SIG-M5 (cell line): ENCODE results near the gene KRTAP12-3.
"Not testable (repeated sequence)": the region's sequence is repeated elsewhere in the genome, so short reads cannot be mapped to it uniquely, and the experiment has no call there.

Experiments
- DNase-seq: peaks from one replicate; lab custom pipeline; 2025; lab: John Stamatoyannopoulos, UW

Gene KRTAP12-3

DNA sequence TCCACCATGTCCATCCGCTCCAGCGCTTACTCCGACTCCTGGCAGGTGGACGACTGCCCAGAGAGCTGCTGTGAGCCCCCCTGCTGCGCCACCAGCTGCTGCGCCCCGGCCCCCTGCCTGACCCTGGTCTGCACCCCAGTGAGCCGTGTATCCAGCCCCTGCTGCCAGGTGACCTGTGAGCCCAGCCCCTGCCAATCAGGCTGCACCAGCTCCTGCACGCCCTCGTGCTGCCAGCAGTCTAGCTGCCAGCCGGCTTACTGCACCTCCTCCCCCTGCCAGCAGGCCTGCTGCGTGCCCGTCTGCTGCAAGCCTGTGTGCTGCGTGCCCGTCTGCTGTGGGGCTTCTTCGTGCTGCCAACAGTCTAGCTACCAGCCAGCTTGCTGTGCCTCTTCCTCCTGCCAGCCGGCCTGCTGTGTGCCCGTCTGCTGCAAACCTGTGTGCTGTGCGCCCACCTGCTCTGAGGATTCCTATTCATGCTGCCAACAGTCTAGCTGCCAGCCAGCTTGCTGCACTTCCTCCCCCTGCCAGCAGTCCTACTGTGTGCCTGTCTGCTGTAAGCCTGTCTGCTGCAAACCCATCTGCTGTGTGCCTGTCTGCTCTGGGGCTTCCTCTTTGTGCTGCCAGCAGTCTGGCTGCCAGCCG lies 30.4 kb upstream of the KRTAP12-3 start:
- not testable (repeated sequence) for DNase-seq

- not testable (repeated sequence) for DNase-seq
These were observed 29.9 kb upstream of the KRTAP12-3 start for GRCh38 chr21:44627831-44628233.

GRCh38 chr21:44628707-44629391 lies 28.9 kb upstream of the KRTAP12-3 start:
- DNase-seq = no peak

DNA sequence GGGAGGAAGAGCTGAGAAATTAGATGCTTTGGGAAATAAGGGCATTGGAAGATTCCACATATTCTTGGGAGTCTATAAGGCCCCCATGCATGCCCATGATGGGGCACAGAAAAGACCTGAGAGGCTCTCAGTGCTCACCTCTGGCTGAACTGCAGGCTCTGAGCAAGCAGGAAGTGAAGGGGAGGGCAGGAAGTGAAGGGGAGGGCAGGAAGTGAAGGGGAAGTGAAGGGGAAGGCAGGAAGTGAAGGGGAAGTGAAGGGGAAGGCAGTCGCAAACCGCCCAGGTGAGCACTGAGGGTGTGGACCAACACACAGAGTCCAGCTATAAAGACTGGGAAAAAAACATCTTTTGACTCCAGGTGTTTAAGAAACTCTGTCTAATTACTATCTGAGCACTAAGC lies 27.3 kb upstream of the KRTAP12-3 start:
- no peak for DNase-seq

- no peak for DNase-seq
These were observed 25.7 kb upstream of the KRTAP12-3 start for GRCh38 chr21:44632067-44632466.

DNA sequence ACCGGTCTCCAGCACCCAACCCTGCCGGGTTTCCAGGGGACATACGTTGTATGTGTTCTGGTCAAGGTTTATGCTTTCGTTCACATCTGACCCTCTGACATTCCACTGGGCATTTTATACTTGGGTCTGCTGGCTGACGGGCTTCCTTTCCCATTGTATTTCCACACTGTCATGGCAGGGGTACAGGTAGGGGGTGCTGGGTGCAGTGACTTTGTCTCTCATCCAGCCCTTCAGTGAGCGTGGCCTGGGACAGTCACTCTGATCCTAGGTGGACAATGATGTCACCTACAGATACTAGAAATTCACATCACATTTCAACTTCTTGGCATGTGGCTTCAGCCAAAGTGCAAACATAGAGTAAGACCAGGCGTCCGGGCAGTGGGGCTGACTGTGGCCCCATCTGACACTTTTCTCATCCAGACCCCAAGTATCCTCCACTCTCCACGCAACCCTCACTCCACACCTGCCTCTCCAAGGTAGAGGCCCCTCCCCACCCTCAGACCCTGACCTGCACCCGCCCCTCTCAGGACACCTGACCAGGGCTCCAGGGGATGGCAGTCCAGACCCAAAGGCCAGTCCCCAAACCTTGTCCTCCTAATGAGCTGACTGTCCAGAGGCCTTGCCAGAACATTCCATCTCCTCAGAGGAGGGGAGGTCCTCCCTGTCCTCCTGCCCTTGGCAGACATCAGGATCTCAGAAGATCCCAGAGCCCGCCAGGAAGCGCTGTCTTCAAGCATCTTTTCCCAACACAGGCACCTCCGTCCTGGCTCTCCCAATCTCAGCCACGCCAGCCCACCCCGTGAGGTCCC lies 21.3 kb upstream of the KRTAP12-3 start:
- DNase-seq = no peak

DNA sequence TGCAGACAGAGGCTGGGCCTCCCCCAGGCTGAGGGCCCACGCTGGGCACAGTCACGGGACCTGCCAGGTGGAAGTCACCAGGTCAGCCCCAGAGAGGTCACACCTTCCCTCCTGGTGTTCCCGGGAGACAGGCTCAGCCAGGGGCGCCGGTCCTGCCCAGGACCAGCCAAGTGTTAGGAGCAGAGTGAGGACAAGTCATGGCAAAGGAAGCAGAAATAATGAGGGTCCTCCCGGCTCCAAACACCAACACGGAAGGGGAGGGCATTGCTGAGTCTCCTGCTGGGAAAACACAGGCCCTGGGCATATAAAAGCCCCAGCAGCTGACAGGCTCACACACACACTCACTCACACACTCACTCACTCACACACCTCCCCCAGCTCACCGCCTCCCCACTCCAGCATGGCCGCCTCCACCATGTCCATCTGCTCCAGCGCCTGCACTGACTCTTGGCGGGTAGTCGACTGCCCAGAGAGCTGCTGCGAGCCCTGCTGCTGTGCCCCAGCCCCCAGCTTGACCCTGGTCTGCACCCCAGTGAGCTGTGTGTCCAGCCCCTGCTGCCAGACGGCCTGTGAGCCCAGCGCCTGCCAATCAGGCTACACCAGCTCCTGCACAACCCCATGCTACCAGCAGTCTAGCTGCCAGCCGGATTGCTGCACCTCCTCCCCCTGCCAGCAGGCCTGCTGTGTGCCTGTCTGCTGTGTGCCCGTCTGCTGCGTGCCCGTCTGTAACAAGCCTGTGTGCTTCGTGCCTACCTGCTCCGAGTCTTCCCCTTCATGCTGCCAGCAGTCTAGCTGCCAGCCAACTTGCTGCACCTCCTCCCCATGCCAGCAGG lies 20.5 kb upstream of the KRTAP12-3 start, which contains the start of gene KRTAP10-10:
TSS of gene KRTAP10-10 (plus strand) at position 339 of the 833 bp plus-strand sequence. CDS start at position 401, 62 bp downstream.
- DNase-seq = no peak

- not testable (repeated sequence) for DNase-seq
These were observed 19.8 kb upstream of the KRTAP12-3 start for GRCh38 chr21:44637851-44638348.

DNA sequence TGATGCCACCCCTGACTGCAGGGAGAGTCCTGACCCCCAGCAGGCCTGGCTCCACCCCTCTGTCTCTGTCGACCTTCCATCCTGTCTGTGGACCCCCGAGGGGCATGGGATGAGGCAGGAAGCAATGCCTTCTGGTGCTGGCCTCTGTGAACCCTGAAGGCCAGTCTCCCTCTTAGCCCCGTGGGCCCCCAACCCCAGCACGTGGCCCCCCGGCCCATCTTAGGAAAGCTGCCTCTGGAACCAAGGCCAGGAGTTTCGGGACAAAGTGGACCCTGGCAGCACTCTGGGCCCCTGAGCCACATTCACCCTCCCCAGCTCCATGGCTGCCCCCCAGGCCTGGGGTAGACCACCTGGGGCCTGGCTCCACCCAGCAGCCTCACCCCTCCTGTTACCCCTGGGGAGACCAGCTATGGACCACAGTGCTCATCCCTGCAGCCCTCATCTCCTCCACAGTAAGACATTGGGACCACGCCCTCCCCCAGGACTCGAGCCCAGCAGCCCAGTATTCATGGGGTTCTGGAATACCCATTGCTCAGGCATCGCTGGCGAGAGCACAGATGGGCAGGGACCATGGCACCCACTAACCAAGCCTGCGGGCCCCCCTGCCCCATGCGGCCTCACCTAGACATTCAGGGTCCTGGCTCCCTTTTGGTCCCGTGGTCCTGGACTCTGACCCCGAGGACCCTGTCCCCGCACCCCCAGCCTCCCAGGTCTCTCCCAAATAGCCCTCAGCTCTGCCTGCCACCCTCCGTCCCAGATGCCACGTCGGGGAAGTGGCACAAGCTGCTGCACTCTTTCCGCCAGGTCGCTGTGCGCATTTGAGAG lies 19.0 kb upstream of the KRTAP12-3 start:
- DNase-seq = not testable (repeated sequence)

GRCh38 chr21:44639331-44639655 lies 18.4 kb upstream of the KRTAP12-3 start:
- DNase-seq = no peak

GRCh38 chr21:44640761-44641160 lies 17.0 kb upstream of the KRTAP12-3 start:
- no peak for DNase-seq

DNA sequence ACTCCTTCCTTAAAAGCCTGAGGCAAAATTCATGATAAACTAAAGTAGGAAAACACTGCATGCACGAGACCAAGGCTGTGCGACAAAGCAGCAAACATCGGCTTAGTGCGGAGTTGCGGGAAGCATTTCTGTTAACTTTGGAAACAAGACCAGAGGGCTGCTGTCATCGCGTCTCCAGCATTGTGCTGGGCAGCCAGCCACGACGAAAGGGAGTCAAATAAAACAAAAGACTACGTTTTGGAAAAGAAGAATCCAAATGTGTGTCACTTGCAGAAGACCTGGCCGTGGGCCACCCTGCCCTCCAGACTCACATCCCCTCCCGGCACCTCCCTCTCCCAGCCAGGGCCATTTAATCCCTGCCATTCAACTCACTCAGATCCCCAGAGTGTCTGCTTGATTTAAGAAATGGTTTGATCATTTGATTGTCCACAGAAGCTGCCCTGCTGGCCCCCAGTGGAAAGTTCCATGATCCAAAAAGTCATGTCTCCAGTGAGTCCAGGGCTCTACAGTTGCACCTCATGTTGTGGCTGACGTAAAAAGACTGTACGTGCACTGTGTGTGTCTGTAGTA lies 13.9 kb upstream of the KRTAP12-3 start:
- no peak for DNase-seq

DNA sequence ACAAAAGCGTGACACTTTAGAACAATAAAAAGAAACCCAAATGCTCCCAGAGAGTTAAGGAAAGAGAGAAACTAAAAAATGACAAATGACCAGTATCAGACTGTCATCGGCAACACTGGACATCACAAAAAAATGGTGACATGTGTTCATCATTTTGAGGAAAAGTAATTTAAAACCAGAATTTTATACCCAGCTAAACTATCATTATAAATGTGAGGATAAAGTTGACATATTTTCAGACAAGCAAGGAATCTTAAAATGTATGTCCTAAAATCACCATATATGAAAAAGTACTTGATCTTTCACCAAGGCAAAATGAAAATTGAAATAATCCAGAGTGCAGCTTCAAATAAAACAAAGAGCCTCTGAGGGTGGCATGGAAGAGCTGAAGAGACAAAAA lies 12.9 kb upstream of the KRTAP12-3 start:
- no peak for DNase-seq

DNA sequence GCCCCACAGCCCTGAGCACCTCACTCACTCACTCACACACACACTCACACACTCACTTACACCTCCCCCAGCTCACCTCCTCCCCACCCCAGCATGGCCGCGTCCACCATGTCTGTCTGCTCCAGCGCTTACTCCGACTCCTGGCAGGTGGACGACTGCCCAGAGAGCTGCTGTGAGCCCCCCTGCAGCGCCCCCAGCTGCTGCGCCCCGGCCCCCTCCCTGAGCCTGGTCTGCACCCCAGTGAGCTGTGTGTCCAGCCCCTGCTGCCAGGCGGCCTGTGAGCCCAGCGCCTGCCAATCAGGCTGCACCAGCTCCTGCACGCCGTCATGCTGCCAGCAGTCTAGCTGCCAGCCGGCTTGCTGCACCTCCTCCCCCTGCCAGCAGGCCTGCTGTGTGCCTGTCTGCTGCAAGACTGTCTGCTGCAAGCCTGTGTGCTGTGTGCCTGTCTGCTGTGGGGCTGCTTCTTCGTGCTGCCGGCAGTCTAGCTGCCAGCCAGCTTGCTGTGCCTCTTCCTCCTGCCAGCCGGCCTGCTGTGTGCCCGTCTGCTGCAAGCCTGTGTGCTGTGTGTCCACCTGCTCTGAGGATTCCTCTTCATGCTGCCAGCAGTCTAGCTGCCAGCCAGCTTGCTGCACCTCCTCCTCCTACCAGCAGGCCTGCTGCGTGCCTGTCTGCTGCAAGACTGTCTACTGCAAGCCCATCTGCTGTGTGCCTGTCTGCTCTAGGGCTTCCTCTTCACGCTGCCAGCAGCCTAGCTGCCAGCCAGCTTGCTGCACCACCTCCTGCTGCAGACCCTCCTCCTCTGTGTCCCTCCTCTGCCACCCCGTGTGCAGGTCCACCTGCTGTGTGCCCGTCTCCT lies 11.1 kb upstream of the KRTAP12-3 start, which contains the start of gene KRTAP10-11:
TSS of gene KRTAP10-11 (plus strand) at position 49 of the 856 bp plus-strand sequence. CDS start at position 94, 45 bp downstream.
- not testable (repeated sequence) for DNase-seq

GRCh38 chr21:44647222-44647552 lies 10.5 kb upstream of the KRTAP12-3 start:
- DNase-seq = no peak

DNA sequence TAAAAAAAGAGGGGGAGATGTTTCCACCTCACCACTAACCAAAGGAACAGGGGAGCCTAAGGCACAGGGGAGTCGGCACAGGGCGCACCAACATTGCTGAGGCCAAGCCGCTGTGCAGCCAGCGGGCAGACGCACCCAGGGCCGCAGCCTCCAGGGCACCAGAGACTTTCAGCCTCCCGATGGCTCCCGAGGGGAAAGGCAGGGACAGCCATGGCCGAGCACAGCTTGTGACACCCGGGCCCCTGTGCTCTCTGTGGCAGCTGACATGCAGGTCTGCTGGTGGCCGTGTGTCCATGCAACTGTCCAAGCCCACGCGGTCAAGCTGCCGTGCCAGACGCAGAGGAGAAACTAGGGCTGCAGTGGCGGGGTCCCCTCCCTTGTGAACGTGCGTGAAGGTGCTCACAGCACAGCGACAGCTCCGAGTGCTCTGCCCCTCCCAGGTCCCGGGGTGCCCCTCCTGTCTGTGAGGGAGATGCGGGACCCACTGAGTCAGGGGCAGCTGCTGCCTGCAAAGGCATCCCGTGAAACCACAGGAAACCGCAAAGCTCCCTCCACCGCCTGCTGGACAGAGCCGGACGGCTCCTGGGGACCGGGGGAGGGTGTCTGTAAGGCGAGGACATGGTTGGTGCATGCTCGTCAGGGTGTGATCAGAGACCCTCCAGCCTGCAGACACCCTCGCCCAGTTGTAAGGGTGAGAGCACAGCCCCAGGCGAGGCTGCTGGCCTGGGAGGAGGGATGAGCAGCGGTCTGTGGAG lies 9.0 kb upstream of the KRTAP12-3 start:
- no peak for DNase-seq

DNA sequence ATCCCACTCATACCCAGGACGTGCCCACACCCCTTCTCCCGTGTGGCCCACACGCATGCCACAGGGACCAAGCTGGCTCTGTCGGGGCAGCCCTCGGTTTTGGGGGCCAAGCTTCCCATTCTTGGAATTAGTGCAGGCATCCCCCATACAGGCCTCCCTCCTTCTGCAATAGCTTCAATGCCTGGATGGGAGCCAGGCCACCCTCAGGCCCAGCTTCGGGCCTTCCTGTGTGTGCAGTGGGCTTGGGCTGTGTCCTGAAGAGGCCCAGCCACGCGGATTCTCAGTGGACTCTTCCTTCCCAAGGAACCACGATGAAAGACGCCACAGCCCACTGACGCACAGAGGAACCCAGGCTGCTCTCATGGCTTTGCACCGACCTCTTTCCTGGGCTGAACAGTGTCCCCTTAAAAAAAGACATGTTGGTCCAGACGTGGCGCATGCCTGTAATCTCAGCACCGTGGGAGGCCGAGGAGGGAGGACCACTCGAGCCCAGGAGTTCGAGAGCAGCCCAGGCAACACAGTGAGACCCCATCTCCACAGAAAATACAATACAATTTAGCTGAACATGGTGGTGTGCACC lies 8.1 kb upstream of the KRTAP12-3 start:
- DNase-seq = no peak

DNA sequence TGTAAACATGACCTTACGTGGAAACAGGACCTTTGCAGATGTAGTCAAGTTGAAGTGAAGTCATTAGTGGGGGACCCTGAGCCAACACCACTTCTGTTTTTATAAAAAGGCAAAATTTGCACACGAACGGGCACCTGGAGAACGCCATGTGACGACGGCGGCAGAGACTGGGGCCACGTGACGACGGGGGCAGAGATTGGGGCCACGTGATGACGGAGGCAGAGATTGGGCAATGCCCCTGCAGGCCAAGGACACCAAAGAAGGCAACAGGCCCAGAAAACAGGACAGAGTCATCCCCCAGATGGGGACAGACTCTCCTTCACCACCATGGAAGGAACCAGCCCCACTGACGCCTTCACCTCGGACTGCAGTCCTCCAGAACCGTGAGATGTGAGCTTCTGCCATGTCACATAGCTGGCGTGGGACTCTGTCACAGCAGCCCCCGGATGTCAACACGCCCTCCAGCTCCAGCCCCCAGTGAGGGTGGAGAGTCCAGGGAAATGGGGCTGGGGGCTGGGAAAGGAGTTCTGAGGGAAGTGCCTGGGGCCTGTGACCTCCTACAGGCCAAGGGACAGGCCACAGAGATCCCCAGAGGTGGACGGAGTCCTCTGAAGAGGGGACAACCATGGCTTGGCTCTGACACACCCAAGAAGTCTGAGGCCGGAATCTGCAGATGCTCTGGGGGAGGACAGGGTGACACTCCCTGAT lies 7.3 kb upstream of the KRTAP12-3 start:
- DNase-seq = no peak
